GM15510 (cell line): ENCODE data around the gene EID1.

Experiments
- POLR2A ChIP-seq: IDR thresholded peaks from 3 replicates; pipeline ENCODE4 v1.6.1; 2011; ENCODE audit warnings: borderline replicate concordance; ENCODE audit not compliant: insufficient read length; ENCODE audit errors: extremely low read depth

The EID1 gene

DNA sequence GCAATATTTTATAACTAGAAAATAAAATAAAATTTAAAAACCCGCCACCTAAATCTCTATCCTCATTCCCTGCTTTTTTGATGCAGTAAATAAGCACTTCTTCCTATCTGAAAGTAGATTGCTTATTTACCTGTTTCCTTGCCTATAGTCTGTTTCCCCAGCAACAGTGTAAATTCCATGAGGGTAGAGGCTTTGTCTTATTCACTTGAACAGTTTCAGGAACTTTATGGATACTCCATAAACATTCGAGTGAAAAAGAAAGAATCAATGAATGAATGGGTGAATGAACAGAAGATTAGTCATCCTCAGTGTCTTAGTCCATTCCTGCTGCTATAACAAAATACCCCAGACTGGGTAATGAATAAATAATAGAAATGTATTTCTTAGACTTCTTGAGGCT is 44.1 kb downstream of the EID1 start:
- TF ChIP-seq POLR2A: no peak

DNA sequence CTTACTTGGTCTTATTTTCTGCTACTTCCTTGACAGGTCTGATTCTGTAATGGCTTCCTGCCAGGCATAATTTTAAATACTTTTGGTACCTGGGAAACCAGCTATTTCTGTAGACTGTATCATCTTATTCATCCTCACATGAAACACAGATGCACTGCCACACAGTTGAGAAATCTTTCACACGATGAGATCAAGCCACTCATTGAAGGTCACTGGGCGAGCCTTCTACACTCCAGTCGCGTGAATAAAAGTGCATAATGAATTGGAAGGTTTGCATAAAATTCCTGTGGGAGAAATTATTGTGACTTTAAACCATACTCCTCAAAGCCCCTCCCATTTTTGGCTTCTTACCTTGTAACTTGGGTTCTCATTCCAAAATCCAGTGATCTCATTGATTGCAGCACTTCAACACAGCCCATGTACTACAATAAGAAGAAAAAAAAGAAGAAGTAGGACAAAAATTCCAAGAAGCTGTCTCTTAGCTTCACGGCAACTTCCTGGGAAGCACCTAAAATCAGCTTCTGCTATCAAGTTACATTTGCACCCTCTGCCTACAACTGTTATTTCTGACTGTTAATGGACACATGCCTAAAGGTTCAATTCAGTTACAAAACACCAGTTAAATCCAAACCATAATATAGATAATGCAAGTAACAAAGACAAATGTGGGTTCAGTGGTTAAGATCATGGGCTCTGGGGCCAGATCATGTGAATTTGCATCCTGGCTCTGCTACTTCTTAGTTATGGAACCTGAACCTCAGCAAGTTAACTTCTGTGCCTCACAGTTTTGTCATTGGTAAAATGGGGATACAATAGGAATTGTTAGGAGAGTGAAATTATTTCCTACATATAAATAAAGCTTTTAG is 46.8 kb downstream of the EID1 start:
- TF ChIP-seq POLR2A: no peak

- no peak for TF ChIP-seq POLR2A
Measured at GRCh38 chr15:48925714-48926223, 47.8 kb downstream of the EID1 start.

DNA sequence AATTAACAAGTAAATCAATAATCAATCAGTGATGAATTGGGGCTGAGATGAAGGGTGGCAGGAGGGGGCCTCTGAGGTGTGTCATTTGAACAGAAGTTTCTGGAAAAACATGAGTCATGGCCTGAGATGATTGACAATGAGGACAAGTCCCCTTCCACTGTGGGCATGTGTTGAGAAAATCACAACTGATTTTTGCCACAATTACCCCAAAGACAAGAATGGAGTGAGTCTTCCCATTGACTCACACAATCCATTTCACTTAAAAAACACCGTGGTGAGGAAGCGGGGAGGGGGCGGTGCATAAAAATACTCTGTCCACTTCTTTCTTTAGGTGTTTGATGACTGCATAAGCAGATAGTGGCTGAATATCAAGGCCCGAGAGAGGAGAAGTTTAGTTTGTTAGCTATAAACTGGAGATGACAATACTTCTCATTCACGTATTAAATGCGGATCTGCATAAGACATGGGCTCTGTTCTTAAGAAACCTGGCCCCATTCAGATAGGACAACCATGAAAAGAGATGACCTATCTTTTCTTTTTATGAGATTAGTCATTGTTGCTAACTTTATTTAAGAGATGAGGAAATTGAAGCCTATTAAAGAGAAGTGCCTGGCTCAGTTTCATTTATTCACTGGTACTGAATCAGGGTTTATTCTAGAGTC is 51.1 kb downstream of the EID1 start:
- no peak for TF ChIP-seq POLR2A

DNA sequence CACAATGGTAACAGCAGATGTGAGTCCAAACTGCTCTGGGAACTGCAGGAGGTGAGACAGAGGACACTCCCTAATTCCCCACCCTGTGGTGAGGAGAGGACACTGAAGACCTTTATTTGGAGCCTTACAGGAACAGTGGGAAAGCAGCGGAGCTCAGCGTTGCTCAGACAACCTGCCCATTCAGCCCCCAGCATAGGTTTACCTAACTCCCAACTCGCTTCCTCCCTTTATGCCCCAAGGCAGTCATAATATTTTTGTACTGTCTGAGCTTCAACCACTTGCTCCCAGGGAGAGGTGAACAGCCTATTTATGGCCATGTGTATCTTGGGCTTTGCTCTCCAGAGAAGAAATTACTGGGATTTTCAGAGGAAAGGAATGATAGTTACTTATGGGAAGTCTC is 51.7 kb downstream of the EID1 start:
- TF ChIP-seq POLR2A: no peak
